NOMO-1 (cell line): ENCODE results near the gene SYNGR4.

ENCODE experiments used
- DNase-seq, 2 experiments: peaks; one replicate each; lab custom pipeline; 2025; ENCODE audit not compliant: unreplicated experiment in 2 of 2; lab: John Stamatoyannopoulos, UW

The SYNGR4 gene

GRCh38 chr19:48424694-48425219 is 60.6 kb downstream of the SYNGR4 start:
- peak; percentile 11 to 22 for DNase-seq
